KMS-11 (cell line): Measurements from ENCODE around the gene TXNL4B.
"Not testable (repeated sequence)": the region's sequence is repeated elsewhere in the genome, so short reads cannot be mapped to it uniquely, and the experiment has no call there.

Source experiments
- H2AFZ ChIP-seq: fragments of 200-600 bp; sonication (generic); 2 replicates; pipeline ENCODE4 v1.6.1; 2016; ENCODE audit warnings: antibody characterized with exemption, mixed run types, low read depth
- H3K27ac ChIP-seq: fragments of 200-600 bp; sonication (generic); 2 replicates; pipeline ENCODE4 v1.6.1; 2016; ENCODE audit warnings: mild to moderate bottlenecking, mixed run types
- H3K27me3 ChIP-seq: fragments of 200-600 bp; sonication (generic); 2 replicates; pipeline ENCODE4 v1.6.1; 2017; ENCODE audit warnings: mild to moderate bottlenecking, low read depth, mixed run types, moderate library complexity; ENCODE audit not compliant: insufficient read depth
- H3K36me3 ChIP-seq: fragments of 200-600 bp; sonication (generic); 2 replicates; pipeline ENCODE4 v1.6.1; 2017; ENCODE audit warnings: mild to moderate bottlenecking, mixed run types; ENCODE audit not compliant: insufficient read depth
- H3K4me1 ChIP-seq: fragments of 200-600 bp; sonication (generic); 2 replicates; pipeline ENCODE4 v1.6.1; 2016; ENCODE audit warnings: mild to moderate bottlenecking, low read depth, mixed run types; ENCODE audit not compliant: poor library complexity, severe bottlenecking
- H3K4me2 ChIP-seq: fragments of 200-600 bp; sonication (generic); 2 replicates; pipeline ENCODE4 v1.7.0; 2016; ENCODE audit warnings: mild to moderate bottlenecking, mixed run types
- H3K4me3 ChIP-seq: fragments of 200-600 bp; sonication (generic); IDR thresholded peaks from 2 replicates; pipeline ENCODE4 v1.6.1; 2017; ENCODE audit warnings: low read depth, low read length, mixed read lengths; ENCODE audit not compliant: insufficient read depth
- H3K79me2 ChIP-seq: fragments of 200-600 bp; sonication (generic); 2 replicates; pipeline ENCODE4 v1.6.1; 2016; ENCODE audit warnings: low read depth, mixed run types; ENCODE audit not compliant: insufficient read depth
- H3K9ac ChIP-seq: fragments of 200-600 bp; sonication (generic); 2 replicates; pipeline ENCODE4 v1.6.1; 2016; ENCODE audit warnings: mild to moderate bottlenecking, mixed run types
- H4K20me1 ChIP-seq: fragments of 200-600 bp; sonication (generic); 2 replicates; pipeline ENCODE4 v1.6.1; 2016; ENCODE audit warnings: mild to moderate bottlenecking, mixed run types; ENCODE audit not compliant: insufficient read depth
- CTCF ChIP-seq: fragments of 200-600 bp; sonication (generic); conservative IDR thresholded peaks from 2 replicates; pipeline ENCODE4 v1.6.1; 2017; ENCODE audit warnings: low read depth, mild to moderate bottlenecking, antibody characterized with exemption, low read length, moderate library complexity, mixed read lengths

TXNL4B gene

DNA sequence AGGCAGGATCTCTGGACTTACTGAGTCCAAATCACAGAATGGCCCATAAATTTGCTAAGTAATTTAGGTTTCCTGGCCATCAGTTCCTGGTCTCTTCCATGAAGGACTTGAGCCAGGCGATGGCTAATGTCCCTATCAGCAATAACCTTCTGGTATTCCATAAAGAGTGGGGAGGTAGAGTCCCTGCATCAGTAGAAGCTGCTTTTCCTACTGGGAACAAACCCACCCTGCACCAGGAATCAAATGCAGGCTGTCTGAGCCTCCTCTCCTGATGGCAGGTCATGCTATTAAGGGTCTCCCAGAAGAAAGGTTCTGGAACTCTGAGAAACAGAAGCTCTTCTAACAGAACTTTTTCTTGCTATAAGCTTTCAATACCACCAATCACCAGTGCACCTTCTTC lies 31.9 kb downstream of the TXNL4B start:
- TF ChIP-seq CTCF, result no peak

DNA sequence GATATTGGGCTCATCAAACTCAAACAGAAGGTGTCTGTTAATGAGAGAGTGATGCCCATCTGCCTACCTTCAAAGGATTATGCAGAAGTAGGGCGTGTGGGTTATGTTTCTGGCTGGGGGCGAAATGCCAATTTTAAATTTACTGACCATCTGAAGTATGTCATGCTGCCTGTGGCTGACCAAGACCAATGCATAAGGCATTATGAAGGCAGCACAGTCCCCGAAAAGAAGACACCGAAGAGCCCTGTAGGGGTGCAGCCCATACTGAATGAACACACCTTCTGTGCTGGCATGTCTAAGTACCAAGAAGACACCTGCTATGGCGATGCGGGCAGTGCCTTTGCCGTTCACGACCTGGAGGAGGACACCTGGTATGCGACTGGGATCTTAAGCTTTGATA lies 33.0 kb downstream of the TXNL4B start:
- Histone ChIP-seq H3K27me3 (no peaks in the 10 kb centered on the region), H3K9ac (no peak overlapping the region), H3K36me3 (no peaks in the 10 kb centered on the region), H4K20me1 (no peaks in the 10 kb centered on the region), H2AFZ (no peak overlapping the region), H3K4me2 (no peak overlapping the region), H3K4me3 (no peak overlapping the region), H3K4me1 (no peaks in the 10 kb centered on the region), H3K27ac (no peak overlapping the region), H3K79me2 (no peaks in the 10 kb centered on the region)
- TF ChIP-seq CTCF, result no peak

More for the DNA sequence above, 31.9 kb downstream of the TXNL4B start:
- Histone ChIP-seq H3K4me3 (no peak overlapping the region), H3K36me3 (no peaks in the 10 kb centered on the region), H3K4me1 (no peaks in the 10 kb centered on the region), H4K20me1 (no peaks in the 10 kb centered on the region), H3K27me3 (no peaks in the 10 kb centered on the region), H3K4me2 (no peak overlapping the region), H2AFZ (no peak overlapping the region), H3K9ac (no peak overlapping the region), H3K27ac (no peak overlapping the region), H3K79me2 (no peaks in the 10 kb centered on the region)

GRCh38 chr16:72059060-72059459 lies 34.4 kb downstream of the TXNL4B start:
- H3K4me3 ChIP-seq, H3K27ac ChIP-seq, H4K20me1 ChIP-seq, H3K4me1 ChIP-seq, H3K27me3 ChIP-seq, H2AFZ ChIP-seq, H3K9ac ChIP-seq, H3K79me2 ChIP-seq, H3K4me2 ChIP-seq, H3K36me3 ChIP-seq: not testable (repeated sequence)

GRCh38 chr16:72057313-72057712 lies 36.1 kb downstream of the TXNL4B start:
- H3K27ac ChIP-seq, H3K9ac ChIP-seq, H4K20me1 ChIP-seq, H3K79me2 ChIP-seq, H3K4me2 ChIP-seq, H2AFZ ChIP-seq, H3K4me1 ChIP-seq, H3K36me3 ChIP-seq, H3K4me3 ChIP-seq, H3K27me3 ChIP-seq: not testable (repeated sequence)

- Histone ChIP-seq H3K4me2 (no peak overlapping the region), H3K27ac (no peak overlapping the region), H3K27me3 (no peaks in the 10 kb centered on the region), H4K20me1 (no peaks in the 10 kb centered on the region), H3K36me3 (no peaks in the 10 kb centered on the region), H3K4me3 (no peak overlapping the region), H3K79me2 (no peaks in the 10 kb centered on the region), H3K4me1 (no peaks in the 10 kb centered on the region), H3K9ac (no peak overlapping the region), H2AFZ (no peak overlapping the region)
- no peak for TF ChIP-seq CTCF
Observed at GRCh38 chr16:72055911-72056310, 37.5 kb downstream of the TXNL4B start.

GRCh38 chr16:72054254-72054847 lies 39.1 kb downstream of the TXNL4B start, which contains the start of gene HP:
Gene HP, plus strand, starts transcription at chr16:72054505. Its CDS starts 148 bp downstream, at chr16:72054653.
- not testable (repeated sequence) for H3K4me1 ChIP-seq, H3K4me3 ChIP-seq, H2AFZ ChIP-seq, H3K27ac ChIP-seq, H3K79me2 ChIP-seq, H3K9ac ChIP-seq, H3K36me3 ChIP-seq, H3K27me3 ChIP-seq, H4K20me1 ChIP-seq, H3K4me2 ChIP-seq
